ENCODE measurements around the gene KLHDC4.

Gene KLHDC4

DNA sequence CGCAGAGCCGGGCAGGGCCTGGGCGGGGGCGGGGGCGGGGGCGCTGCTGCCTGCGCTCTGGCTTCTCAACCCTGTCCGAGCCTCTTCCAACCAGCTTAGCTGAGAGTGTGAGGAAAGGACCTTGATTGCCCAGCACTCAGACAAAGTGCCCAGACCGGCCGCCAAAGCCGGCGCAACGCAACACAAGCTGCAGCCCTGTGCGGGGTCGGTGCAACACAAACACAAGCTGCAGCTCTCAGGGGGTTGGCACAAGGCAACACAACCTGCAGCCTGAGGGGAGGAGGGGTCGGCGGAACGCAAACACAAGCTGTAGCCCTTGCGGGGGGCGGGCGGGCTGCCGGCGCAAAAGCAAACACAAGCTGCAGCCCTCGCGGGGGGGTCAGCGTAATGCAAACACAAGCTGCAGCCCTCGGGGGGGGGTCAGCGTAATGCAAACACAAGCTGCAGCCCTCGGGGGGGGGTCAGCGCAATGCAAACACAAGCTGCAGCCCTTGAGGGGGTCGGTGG lies 60.0 kb downstream of the KLHDC4 start:
- peaks cover 35% of the 10 kb centered on the region for H3K4me1 Mint-ChIP-seq
- ATAC-seq: no peak

GRCh38 chr16:87704754-87705353 lies 60.9 kb downstream of the KLHDC4 start:
- Mint-ChIP-seq H3K4me3 (no peak overlapping the region), H3K9me3 (no peaks in the 10 kb centered on the region), H3K36me3 (peaks cover 51% of the 10 kb centered on the region), H3K4me1 (peaks cover 40% of the 10 kb centered on the region), H3K27ac (no peak overlapping the region)
- no peak for DNase-seq (ENCODE audit: low spot score in 2 of 2)
- no peak for ATAC-seq

More for the DNA sequence above, 60.0 kb downstream of the KLHDC4 start:
- Mint-ChIP-seq H3K9me3 (no peaks in the 10 kb centered on the region), H3K27ac (no peak overlapping the region), H3K36me3 (peaks cover 60% of the 10 kb centered on the region), H3K4me3 (no peak overlapping the region)
- no peak for DNase-seq (ENCODE audit: low spot score in 2 of 2)

DNA sequence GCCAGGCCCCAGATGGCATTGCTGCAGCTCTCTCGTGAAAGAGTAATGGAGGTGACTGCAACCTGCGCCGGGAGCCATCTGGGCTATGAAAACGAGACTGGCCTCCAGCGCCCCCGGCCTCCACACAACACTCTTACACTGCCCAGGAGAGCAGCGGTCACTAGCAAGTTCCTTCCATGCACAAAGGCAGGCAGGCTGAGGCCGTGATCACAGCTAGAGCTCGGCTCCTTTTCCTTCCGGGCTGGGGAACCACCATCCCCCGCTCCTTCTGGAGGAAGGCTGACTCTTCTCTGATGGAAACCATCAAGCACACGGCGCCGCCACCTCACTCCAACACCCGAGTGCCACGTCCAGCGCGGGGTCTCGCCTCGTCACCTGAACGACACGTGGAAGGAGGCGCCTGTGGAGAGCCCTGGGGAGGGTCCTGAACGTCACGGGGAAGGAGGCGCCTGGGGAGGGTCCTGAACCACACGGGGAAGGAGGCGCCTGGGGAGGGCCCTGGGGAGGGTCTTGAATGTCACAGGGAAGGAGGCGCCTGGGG lies 61.9 kb downstream of the KLHDC4 start:
- Mint-ChIP-seq H3K36me3 (peaks cover 41% of the 10 kb centered on the region), H3K9me3 (no peaks in the 10 kb centered on the region), H3K4me3 (no peak overlapping the region), H3K4me1 (peaks cover 48% of the 10 kb centered on the region), H3K27ac (peak overlapping the region; percentile 74)
- DNase-seq (ENCODE audit: low spot score in 2 of 2): no peak
- ATAC-seq: no peak

GRCh38 chr16:87703071-87703470 lies 62.7 kb downstream of the KLHDC4 start:
- Mint-ChIP-seq H3K4me1 (peaks cover 51% of the 10 kb centered on the region), H3K36me3 (peaks cover 37% of the 10 kb centered on the region), H3K27ac (peak overlapping the region; percentile 74), H3K4me3 (no peak overlapping the region), H3K9me3 (no peaks in the 10 kb centered on the region)
- ATAC-seq: no peak
- DNase-seq (ENCODE audit: low spot score in 2 of 2): no peak

DNA sequence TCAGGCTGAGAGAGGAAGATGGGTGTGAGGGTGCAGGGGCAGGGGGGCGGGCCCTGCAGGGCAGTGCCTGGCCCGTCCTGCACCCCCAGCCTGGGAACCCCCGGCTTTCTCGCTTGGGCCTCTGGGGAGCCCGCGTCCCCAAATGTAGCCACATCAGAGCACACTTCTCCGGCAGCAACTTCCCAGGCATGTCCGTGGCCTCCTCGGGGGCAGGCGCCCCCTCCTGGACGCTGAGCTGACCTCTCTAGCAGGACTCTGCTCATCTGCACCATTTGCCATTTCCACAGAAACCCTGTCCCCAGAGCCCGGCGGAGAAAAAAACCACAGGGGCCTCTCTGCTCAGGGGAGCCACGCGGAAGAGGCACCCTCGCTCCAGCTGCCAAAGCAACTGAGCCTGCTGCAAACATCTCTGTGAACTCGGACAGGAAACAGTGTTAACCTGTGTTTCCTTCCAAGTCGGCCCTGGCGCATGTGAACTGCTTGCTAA lies 63.4 kb downstream of the KLHDC4 start:
- Mint-ChIP-seq H3K4me1 (peaks cover 57% of the 10 kb centered on the region), H3K4me3 (no peak overlapping the region), H3K36me3 (peaks cover 35% of the 10 kb centered on the region), H3K9me3 (no peaks in the 10 kb centered on the region), H3K27ac (peak overlapping the region; percentile 74)
- peak; percentile 21 to 65 for DNase-seq (ENCODE audit: low spot score in 2 of 2)
- peak; percentile 66 for ATAC-seq

DNA sequence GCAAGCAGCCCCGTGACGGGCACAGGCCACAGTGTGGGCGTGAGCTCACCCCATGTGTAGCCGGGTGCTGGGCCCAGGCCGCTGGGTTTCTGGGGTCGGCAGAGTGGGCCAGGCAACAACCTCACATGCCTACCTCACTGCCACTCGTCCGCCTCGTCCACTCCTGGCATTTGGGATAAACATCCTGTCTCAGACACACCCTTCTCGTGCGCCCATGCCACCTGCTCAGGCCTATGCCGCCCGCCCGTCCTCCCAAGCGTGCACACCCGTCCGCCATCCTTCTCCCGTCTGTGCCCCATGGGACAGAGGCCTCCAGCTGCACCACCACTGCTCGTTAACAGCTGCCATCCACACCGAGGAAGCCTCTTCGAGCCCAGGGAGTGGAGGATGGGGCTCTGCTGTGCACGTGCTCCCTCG lies 64.3 kb downstream of the KLHDC4 start:
- ATAC-seq (no peak), DNase-seq (ENCODE audit: low spot score in 2 of 2) (no peak)
- Mint-ChIP-seq H3K36me3 (peaks cover 37% of the 10 kb centered on the region), H3K9me3 (no peaks in the 10 kb centered on the region), H3K27ac (peak overlapping the region; percentile 74), H3K4me3 (no peak overlapping the region), H3K4me1 (peaks cover 57% of the 10 kb centered on the region)

DNA sequence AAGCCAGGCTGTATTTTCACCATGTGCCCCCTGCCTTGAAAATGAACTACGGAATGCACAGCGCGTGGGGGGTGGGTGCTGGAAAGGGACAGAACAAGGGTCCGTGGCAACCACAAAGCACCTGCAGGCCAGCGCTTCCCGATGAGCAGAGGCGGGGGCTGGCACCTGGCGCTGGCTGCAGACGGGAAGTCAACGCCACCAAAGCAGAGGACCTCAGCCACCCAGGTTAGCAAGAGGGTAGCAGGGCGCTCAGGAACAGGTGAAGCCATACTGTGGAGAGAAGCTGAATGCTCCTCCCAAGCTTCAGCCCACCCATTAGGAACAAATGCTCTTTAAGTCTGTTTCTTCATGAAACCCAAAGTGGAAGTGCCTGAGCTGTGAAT lies 64.7 kb downstream of the KLHDC4 start:
- ATAC-seq: no peak
- H3K4me3 Mint-ChIP-seq: no peak overlapping the region
- H3K27ac Mint-ChIP-seq: no peak overlapping the region
- H3K36me3 Mint-ChIP-seq: peaks cover 41% of the 10 kb centered on the region
- H3K4me1 Mint-ChIP-seq: peaks cover 57% of the 10 kb centered on the region
- H3K9me3 Mint-ChIP-seq: no peaks in the 10 kb centered on the region
- DNase-seq (ENCODE audit: low spot score in 2 of 2): no peak

DNA sequence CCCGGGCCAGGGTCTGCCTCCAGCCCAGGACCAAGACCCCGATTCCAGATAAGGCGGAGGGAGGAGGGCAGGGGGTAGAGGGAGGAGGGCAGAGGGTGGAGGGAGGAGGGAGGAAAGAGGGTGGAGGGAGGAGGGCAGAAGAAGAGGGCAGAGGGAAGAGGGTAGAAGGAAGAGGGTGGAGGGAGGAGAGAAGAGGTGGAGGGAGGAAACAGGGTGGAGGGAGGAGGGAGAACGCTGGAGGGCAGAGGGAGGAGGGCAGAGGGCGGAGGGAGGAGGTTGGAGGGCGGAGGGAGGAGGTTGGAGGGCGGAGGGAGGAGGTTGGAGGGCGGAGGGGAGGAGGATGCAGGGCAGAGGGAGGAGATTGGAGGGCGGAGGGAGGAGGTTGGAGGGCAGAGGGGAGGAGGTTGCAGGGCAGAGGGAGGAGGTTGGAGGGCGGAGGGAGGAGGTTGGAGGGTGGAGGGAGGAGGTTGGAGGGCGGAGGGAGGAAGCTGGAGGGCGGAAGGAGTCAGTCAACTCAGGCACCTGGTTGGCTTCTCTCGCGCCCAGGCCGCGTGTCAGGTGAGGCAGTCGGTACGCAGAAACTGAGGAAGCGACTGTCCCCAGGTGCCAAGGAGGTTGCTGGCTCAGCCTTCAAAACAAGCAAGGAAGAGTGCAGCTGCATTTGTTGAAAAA lies 65.2 kb downstream of the KLHDC4 start:
- Mint-ChIP-seq H3K9me3 (no peaks in the 10 kb centered on the region), H3K27ac (no peak overlapping the region), H3K4me3 (no peak overlapping the region), H3K4me1 (peaks cover 57% of the 10 kb centered on the region), H3K36me3 (peaks cover 46% of the 10 kb centered on the region)
- ATAC-seq (no peak), DNase-seq (ENCODE audit: low spot score in 2 of 2) (no peak)

GRCh38 chr16:87698676-87699199 lies 67.0 kb downstream of the KLHDC4 start:
- DNase-seq (ENCODE audit: low spot score in 2 of 2) (peak in 1 of 2 donors; percentile 63), ATAC-seq (peak; percentile 48)
- H3K9me3 Mint-ChIP-seq: no peaks in the 10 kb centered on the region
- H3K4me1 Mint-ChIP-seq: peaks cover 54% of the 10 kb centered on the region
- H3K4me3 Mint-ChIP-seq: peak overlapping the region; percentile 39
- peak overlapping the region; percentile 80 for H3K27ac Mint-ChIP-seq
- peaks cover 56% of the 10 kb centered on the region for H3K36me3 Mint-ChIP-seq

DNA sequence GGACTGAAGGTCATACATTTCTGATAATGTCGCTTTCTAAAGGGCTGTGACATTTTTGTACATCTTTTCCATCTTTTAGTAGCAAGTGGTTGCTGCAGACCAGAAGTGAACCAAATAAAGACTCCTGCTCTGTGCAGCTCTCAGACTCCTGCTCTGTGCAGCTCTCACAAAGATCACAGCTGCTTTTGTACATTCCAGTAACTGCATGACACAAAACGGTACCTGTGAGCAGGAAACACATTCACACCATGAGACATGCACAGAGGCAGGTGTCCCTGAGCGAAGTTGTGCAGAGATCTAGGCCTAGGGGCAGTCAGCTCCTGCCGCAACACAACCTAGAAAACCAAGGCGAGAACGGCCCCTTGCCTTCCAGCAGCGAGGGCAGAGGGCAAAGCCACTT lies 67.5 kb downstream of the KLHDC4 start:
- H3K4me3 Mint-ChIP-seq: peak overlapping the region; percentile 39
- H3K4me1 Mint-ChIP-seq: peaks cover 49% of the 10 kb centered on the region
- ATAC-seq (peak; percentile 76), DNase-seq (ENCODE audit: low spot score in 2 of 2) (no peak)
- H3K27ac Mint-ChIP-seq: peak overlapping the region; percentile 80
- H3K36me3 Mint-ChIP-seq: peaks cover 51% of the 10 kb centered on the region
- H3K9me3 Mint-ChIP-seq: no peaks in the 10 kb centered on the region

DNA sequence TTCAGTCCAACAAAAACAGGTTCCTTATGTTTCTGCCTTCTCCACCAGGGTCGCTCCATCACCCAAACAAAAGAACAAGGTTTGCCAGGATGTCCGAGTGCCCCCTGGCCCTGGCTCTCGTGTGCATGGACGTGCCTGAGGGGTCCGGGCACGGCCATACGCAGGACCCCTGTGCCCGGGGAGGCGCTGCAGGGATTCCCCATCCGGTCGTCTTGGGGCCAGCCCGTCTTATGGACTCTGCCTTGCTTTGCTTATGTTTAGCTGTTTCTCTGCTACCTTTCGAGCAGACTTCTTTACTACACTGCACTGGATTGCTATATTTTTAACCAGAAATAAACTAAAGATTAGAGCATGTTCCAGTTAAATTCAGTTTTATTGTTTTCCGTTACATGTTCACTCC lies 68.0 kb downstream of the KLHDC4 start:
- H3K36me3 Mint-ChIP-seq: peaks cover 49% of the 10 kb centered on the region
- no peak overlapping the region for H3K4me3 Mint-ChIP-seq
- ATAC-seq (no peak), DNase-seq (ENCODE audit: low spot score in 2 of 2) (no peak)
- peaks cover 44% of the 10 kb centered on the region for H3K4me1 Mint-ChIP-seq
- no peaks in the 10 kb centered on the region for H3K9me3 Mint-ChIP-seq
- peak overlapping the region; percentile 80 for H3K27ac Mint-ChIP-seq

GRCh38 chr16:87697256-87697655 lies 68.5 kb downstream of the KLHDC4 start:
- ATAC-seq (no peak), DNase-seq (ENCODE audit: low spot score in 2 of 2) (no peak)
- no peak overlapping the region for H3K4me3 Mint-ChIP-seq
- peaks cover 49% of the 10 kb centered on the region for H3K36me3 Mint-ChIP-seq
- H3K4me1 Mint-ChIP-seq: peaks cover 39% of the 10 kb centered on the region
- H3K27ac Mint-ChIP-seq: no peak overlapping the region
- H3K9me3 Mint-ChIP-seq: no peaks in the 10 kb centered on the region

GRCh38 chr16:87696726-87697125 lies 69.1 kb downstream of the KLHDC4 start:
- no peak for ATAC-seq
- Mint-ChIP-seq H3K36me3 (peaks cover 47% of the 10 kb centered on the region), H3K27ac (no peak overlapping the region), H3K4me3 (no peak overlapping the region), H3K4me1 (peaks cover 34% of the 10 kb centered on the region), H3K9me3 (no peaks in the 10 kb centered on the region)
- no peak for DNase-seq (ENCODE audit: low spot score in 2 of 2)

DNA sequence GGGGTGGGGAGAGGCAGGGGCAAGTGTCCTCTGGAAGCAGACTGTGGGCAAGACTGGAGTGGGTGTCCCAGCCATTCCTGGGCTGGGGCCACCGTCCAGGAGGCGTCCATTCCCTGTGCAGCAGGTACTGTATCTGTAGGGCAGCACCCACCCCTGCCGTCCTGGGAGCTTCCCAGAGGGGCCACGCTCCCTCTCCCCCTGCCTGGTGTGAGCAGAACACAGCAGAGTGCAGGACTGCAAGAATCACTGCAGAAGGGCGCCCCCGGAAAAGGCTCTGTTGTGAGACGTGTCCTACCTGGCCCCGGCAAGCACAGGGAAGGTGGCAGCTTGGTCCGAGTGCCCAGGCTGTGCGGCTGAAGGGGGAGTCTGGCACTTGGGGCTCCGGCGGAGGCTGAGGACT lies 70.3 kb downstream of the KLHDC4 start:
- H3K36me3 Mint-ChIP-seq: peaks cover 51% of the 10 kb centered on the region
- no peak overlapping the region for H3K4me3 Mint-ChIP-seq
- no peak overlapping the region for H3K27ac Mint-ChIP-seq
- ATAC-seq: no peak
- DNase-seq (ENCODE audit: low spot score in 2 of 2): no peak
- H3K9me3 Mint-ChIP-seq: no peaks in the 10 kb centered on the region
- H3K4me1 Mint-ChIP-seq: peaks cover 28% of the 10 kb centered on the region

GRCh38 chr16:87694441-87695125 lies 71.2 kb downstream of the KLHDC4 start:
- DNase-seq (ENCODE audit: low spot score in 2 of 2): no peak
- no peak overlapping the region for H3K4me3 Mint-ChIP-seq
- H3K4me1 Mint-ChIP-seq: peaks cover 20% of the 10 kb centered on the region
- H3K36me3 Mint-ChIP-seq: peaks cover 51% of the 10 kb centered on the region
- H3K9me3 Mint-ChIP-seq: no peaks in the 10 kb centered on the region
- no peak for ATAC-seq
- H3K27ac Mint-ChIP-seq: peak overlapping the region; percentile 40

Measured in stimulated activated effector memory CD8-positive, alpha-beta T cell treated with anti-CD3 and anti-CD28 coated beads, Interleukin-12 subunit alpha, Interleukin-12 subunit beta, amount 100 ng/mL, for 72 hours (primary cell).